GM19438 (cell line): ENCODE measurements around the gene ARHGEF4.
"Not testable (repeated sequence)": the region's sequence is repeated elsewhere in the genome, so short reads cannot be mapped to it uniquely, and the experiment has no call there.

Experiments used
- ATAC-seq: cut with Tn5 transposase; IDR thresholded peaks from one replicate; pipeline ENCODE4 v1.9.1; 2021; ENCODE audit warnings: low read depth; ENCODE audit not compliant: unreplicated experiment

ARHGEF4 gene

GRCh38 chr2:130878933-130879332, 42.2 kb downstream of the ARHGEF4 start:
- ATAC-seq, result no peak

- no peak for ATAC-seq
Observed at GRCh38 chr2:130882111-130882690, 45.5 kb downstream of the ARHGEF4 start.

GRCh38 chr2:130882991-130883390, 46.3 kb downstream of the ARHGEF4 start:
- no peak for ATAC-seq

- ATAC-seq, result no peak
Observed at GRCh38 chr2:130883496-130883895, 46.8 kb downstream of the ARHGEF4 start.

GRCh38 chr2:130884013-130884412, 47.3 kb downstream of the ARHGEF4 start:
- ATAC-seq, result no peak

- ATAC-seq, result no peak
Observed at GRCh38 chr2:130884503-130884902, 47.8 kb downstream of the ARHGEF4 start.

- no peak for ATAC-seq
Observed at GRCh38 chr2:130887643-130888042, 50.9 kb downstream of the ARHGEF4 start.

- ATAC-seq, result no peak
Observed at GRCh38 chr2:130890941-130891669, 54.4 kb downstream of the ARHGEF4 start.

GRCh38 chr2:130891966-130892365, 55.3 kb downstream of the ARHGEF4 start:
- ATAC-seq, result no peak

GRCh38 chr2:130892793-130893785, 56.4 kb downstream of the ARHGEF4 start:
- no peak for ATAC-seq

- ATAC-seq, result no peak
Observed at GRCh38 chr2:130894326-130894942, 57.7 kb downstream of the ARHGEF4 start.

- no peak for ATAC-seq
Observed at GRCh38 chr2:130896813-130897212, 60.1 kb downstream of the ARHGEF4 start.

GRCh38 chr2:130898553-130898952, 61.8 kb downstream of the ARHGEF4 start:
- ATAC-seq, result no peak

GRCh38 chr2:130899306-130899705, 62.6 kb downstream of the ARHGEF4 start:
- no peak for ATAC-seq

- no peak for ATAC-seq
Observed at GRCh38 chr2:130901061-130901460, 64.3 kb downstream of the ARHGEF4 start.

GRCh38 chr2:130901626-130902025, 64.9 kb downstream of the ARHGEF4 start:
- ATAC-seq, result not testable (repeated sequence)

- no peak for ATAC-seq
Observed at GRCh38 chr2:130908832-130909231, 72.1 kb downstream of the ARHGEF4 start.

GRCh38 chr2:130910931-130911330, 74.2 kb downstream of the ARHGEF4 start:
- ATAC-seq, result no peak

GRCh38 chr2:130911482-130911881, 74.8 kb downstream of the ARHGEF4 start:
- ATAC-seq, result no peak

GRCh38 chr2:130911996-130912395, 75.3 kb downstream of the ARHGEF4 start:
- no peak for ATAC-seq

- no peak for ATAC-seq
Observed at GRCh38 chr2:130912471-130912870, 75.8 kb downstream of the ARHGEF4 start.
